ENCODE data around the gene OR51F2. TPM values are rescaled to one million over a fixed set of nuclear protein-coding genes. Genes with fewer than 3 reads are reported as not detected.

Gene OR51F2
- total RNA-seq, 2 experiments from 2014 or later, result not detected

DNA sequence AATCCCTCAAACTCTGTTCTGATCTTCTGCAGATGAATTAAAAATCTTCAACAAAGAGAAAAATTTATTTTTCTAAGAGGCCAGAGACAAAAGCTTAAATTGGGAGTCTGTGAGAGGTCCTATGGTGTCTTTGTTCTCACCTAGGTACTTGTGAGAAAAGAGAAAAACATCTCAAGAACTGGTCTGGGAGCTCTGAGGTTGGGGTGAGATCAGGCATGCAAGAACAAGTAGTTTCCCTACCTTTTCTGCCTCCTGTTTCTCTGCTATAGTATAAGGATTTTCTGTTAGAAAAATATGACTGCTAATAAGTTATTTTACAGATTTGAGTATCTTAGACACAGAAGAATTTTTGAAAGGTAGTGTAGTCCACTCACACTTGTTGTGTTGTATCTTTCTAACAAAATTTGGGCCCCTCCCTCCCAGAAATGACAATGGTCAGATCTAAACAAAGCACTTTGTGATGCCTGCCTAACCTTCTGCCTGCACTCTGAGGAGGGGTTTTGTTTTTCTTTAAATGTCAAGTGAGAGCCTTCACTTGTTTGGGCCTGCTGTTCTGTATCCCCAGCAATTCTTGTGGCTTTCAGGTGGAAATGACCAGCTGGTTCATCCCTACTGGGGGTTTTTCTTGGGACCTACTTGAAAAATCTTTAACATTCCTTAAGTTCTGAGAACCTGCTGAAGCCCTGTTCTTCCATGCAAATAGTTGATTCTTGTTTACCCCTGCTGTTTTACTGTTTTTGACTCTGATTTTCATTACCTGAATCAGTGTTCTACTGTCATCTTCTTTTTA lies 41.5 kb downstream of the OR51F2 start:
- Mint-ChIP-seq H3K4me1 (ENCODE audit: low read depth) (no peaks in the 10 kb centered on the region), H3K9me3 (peaks cover 3% of the 10 kb centered on the region), H3K27me3 (peaks cover 10% of the 10 kb centered on the region), H3K36me3 (ENCODE audit: low read depth) (no peaks in the 10 kb centered on the region), H3K27ac (no peak overlapping the region), H3K4me3 (no peak overlapping the region)
- Histone ChIP-seq H3K27me3 (ENCODE audit: control insufficient read depth in 1 of 2, insufficient read depth in 2 of 2, low read length in 2 of 2) (no peaks in the 10 kb centered on the region), H3K4me3 (ENCODE audit: low read length) (no peak overlapping the region), H3K4me1 (ENCODE audit: insufficient read depth, low read length) (no peaks in the 10 kb centered on the region), H3K36me3 (ENCODE audit: insufficient read depth, low read length) (no peaks in the 10 kb centered on the region), H3K9me3 (ENCODE audit: control insufficient read depth in 1 of 2, insufficient read depth in 1 of 2, low read length in 2 of 2) (no peaks in the 10 kb centered on the region), H3K27ac (ENCODE audit: low read depth in 1 of 2, low read length in 2 of 2) (no peak overlapping the region)
- ATAC-seq (ENCODE audit: poor library complexity) (no peak), DNase-seq (no peak)
- ChIA-PET POLR2A (no interaction called here), CTCF (no interaction called here)
- TF ChIP-seq CTCF (IDR thresholded peaks at IDR 0.05), result no peak
- intact Hi-C loops (cut with DNase I, micrococcal nuclease), result no loop called here

DNA sequence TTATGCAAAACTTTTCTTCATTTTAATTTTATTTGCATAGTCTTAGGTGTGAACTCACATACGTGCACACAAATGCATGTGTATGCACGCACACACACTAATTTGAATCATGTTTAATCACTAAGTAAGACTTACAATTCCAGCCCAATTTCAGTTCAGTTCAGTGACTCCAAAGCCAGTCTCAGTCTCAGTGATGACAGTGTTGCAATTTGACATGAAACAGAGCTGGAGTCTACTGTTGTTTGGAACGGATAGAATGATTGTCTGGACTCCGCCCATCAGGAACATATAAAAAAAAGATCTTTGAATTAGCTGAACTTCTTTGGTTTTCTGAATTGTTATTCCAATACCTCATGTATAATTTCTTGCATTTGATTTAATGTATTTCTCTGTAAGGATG lies 42.8 kb downstream of the OR51F2 start:
- Histone ChIP-seq H3K4me3 (ENCODE audit: low read length) (no peak overlapping the region), H3K27me3 (ENCODE audit: control insufficient read depth in 1 of 2, insufficient read depth in 2 of 2, low read length in 2 of 2) (no peaks in the 10 kb centered on the region), H3K36me3 (ENCODE audit: insufficient read depth, low read length) (no peaks in the 10 kb centered on the region), H3K4me1 (ENCODE audit: insufficient read depth, low read length) (no peaks in the 10 kb centered on the region), H3K9me3 (ENCODE audit: control insufficient read depth in 1 of 2, insufficient read depth in 1 of 2, low read length in 2 of 2) (no peaks in the 10 kb centered on the region), H3K27ac (ENCODE audit: low read depth in 1 of 2, low read length in 2 of 2) (no peak overlapping the region)
- no peak overlapping the region for H3K4me3 Mint-ChIP-seq
- CTCF ChIA-PET, result no interaction called here
- no peaks in the 10 kb centered on the region for H3K36me3 Mint-ChIP-seq (ENCODE audit: low read depth)
- ATAC-seq (ENCODE audit: poor library complexity) (no peak), DNase-seq (no peak)
- H3K4me1 Mint-ChIP-seq (ENCODE audit: low read depth), result no peaks in the 10 kb centered on the region
- intact Hi-C loops (cut with DNase I, micrococcal nuclease), result no loop called here
- POLR2A ChIA-PET, result no interaction called here
- TF ChIP-seq CTCF (IDR thresholded peaks at IDR 0.05), result no peak
- peaks cover 3% of the 10 kb centered on the region for H3K9me3 Mint-ChIP-seq
- no peak overlapping the region for H3K27ac Mint-ChIP-seq
- H3K27me3 Mint-ChIP-seq, result peaks cover 10% of the 10 kb centered on the region

- H3K4me1 ChIP-seq (ENCODE audit: insufficient read depth, low read length), result no peaks in the 10 kb centered on the region
- H3K27ac ChIP-seq (ENCODE audit: low read depth in 1 of 2, low read length in 2 of 2), result no peak overlapping the region
- peaks cover 3% of the 10 kb centered on the region for H3K9me3 Mint-ChIP-seq
- H3K4me1 Mint-ChIP-seq (ENCODE audit: low read depth), result no peaks in the 10 kb centered on the region
- H3K27me3 Mint-ChIP-seq, result peaks cover 10% of the 10 kb centered on the region
- no peak for TF ChIP-seq CTCF (IDR thresholded peaks at IDR 0.05)
- H3K27ac Mint-ChIP-seq, result no peak overlapping the region
- H3K27me3 ChIP-seq (ENCODE audit: control insufficient read depth in 1 of 2, insufficient read depth in 2 of 2, low read length in 2 of 2), result no peaks in the 10 kb centered on the region
- no peaks in the 10 kb centered on the region for H3K9me3 ChIP-seq (ENCODE audit: control insufficient read depth in 1 of 2, insufficient read depth in 1 of 2, low read length in 2 of 2)
- DNase-seq (no peak), ATAC-seq (ENCODE audit: poor library complexity) (no peak)
- H3K4me3 Mint-ChIP-seq, result no peak overlapping the region
- POLR2A ChIA-PET, result no interaction called here
- CTCF ChIA-PET, result no interaction called here
- intact Hi-C loops (cut with DNase I, micrococcal nuclease), result no loop called here
- no peaks in the 10 kb centered on the region for H3K36me3 ChIP-seq (ENCODE audit: insufficient read depth, low read length)
- H3K36me3 Mint-ChIP-seq (ENCODE audit: low read depth), result no peaks in the 10 kb centered on the region
- H3K4me3 ChIP-seq (ENCODE audit: low read length), result no peak overlapping the region
Measured at GRCh38 chr11:4865855-4866254, 44.7 kb downstream of the OR51F2 start.

Other genes starting within 250 kb of the OR51F2 start
- gene OR52I2, start 239.6 kb upstream of the OR51F2 start, total RNA-seq, result not detected
- gene OR52I1, start 227.3 kb upstream of the OR51F2 start, total RNA-seq, result not detected
- gene TRIM68, start 213.1 kb upstream of the OR51F2 start, total RNA-seq, result 1 to 10 TPM; 4.1 to 5.4 TPM
- gene OR51D1, start 183.8 kb upstream of the OR51F2 start, total RNA-seq, result not detected
- not detected for gene OR51E1, start 177.3 kb upstream of the OR51F2 start, total RNA-seq
- not detected for gene OR51E2, start 123.5 kb upstream of the OR51F2 start, total RNA-seq
- not detected for gene MMP26, start 116.5 kb upstream of the OR51F2 start, total RNA-seq
- not detected for gene OR51F1, start 51.4 kb upstream of the OR51F2 start, total RNA-seq
- not detected for gene OR52R1, start 16.9 kb upstream of the OR51F2 start, total RNA-seq
- not detected for gene OR51S1, start 27.9 kb downstream of the OR51F2 start, total RNA-seq
- not detected for gene OR51T1, start 60.6 kb downstream of the OR51F2 start, total RNA-seq
- gene OR51A7, start 82.5 kb downstream of the OR51F2 start, total RNA-seq, result not detected
- not detected for gene OR51G2, start 98.0 kb downstream of the OR51F2 start, total RNA-seq
- not detected for gene OR51G1, start 103.0 kb downstream of the OR51F2 start, total RNA-seq
- not detected for gene OR51A4, start 126.3 kb downstream of the OR51F2 start, total RNA-seq
- not detected for gene OR51A2, start 134.4 kb downstream of the OR51F2 start, total RNA-seq
- not detected for gene OR51L1, start 173.5 kb downstream of the OR51F2 start, total RNA-seq
- not detected for gene OR52J3, start 225.2 kb downstream of the OR51F2 start, total RNA-seq
- gene OR52E2, start 238.3 kb downstream of the OR51F2 start, total RNA-seq, result not detected
- gene OR52E1, start 248.3 kb downstream of the OR51F2 start, total RNA-seq, result not detected

Data from CD4-positive, alpha-beta T cell (primary cell).